Jurkat, Clone E6-1 (cell line): ENCODE results near the gene ZNF284.
"Not testable (repeated sequence)": the region's sequence is repeated elsewhere in the genome, so short reads cannot be mapped to it uniquely, and the experiment has no call there.

Experiments
- DNase-seq: peaks from one replicate; pipeline ENCODE4 v3.0.0-alpha.2; 2011; ENCODE audit warnings: low read depth, low spot score
- H3K4me3 ChIP-seq: 2 replicates; pipeline ENCODE4 v1.5.1; 2011; ENCODE audit warnings: mild to moderate bottlenecking, low read length, control low read depth, moderate library complexity

Gene ZNF284

GRCh38 chr19:44107751-44108150, 35.8 kb downstream of the ZNF284 start:
- no peak for DNase-seq
- no peak overlapping the region for H3K4me3 ChIP-seq

- no peak for DNase-seq
- H3K4me3 ChIP-seq = no peak overlapping the region
Observed at GRCh38 chr19:44109458-44109857, 37.5 kb downstream of the ZNF284 start.

GRCh38 chr19:44111910-44112463, 40.0 kb downstream of the ZNF284 start:
- no peak for DNase-seq
- no peak overlapping the region for H3K4me3 ChIP-seq

- no peak for DNase-seq
Observed at GRCh38 chr19:44112802-44113137, 40.8 kb downstream of the ZNF284 start.

GRCh38 chr19:44113138-44113783, 41.3 kb downstream of the ZNF284 start, which contains the start of gene ZNF225:
ZNF225 (plus strand) TSS chr19:44113399; CDS start chr19:44115828, 2,429 bp downstream.
- peak within 1 kb of the TSS; percentile 80 for H3K4me3 ChIP-seq
- DNase-seq = peak; percentile 91

More at GRCh38 chr19:44112802-44113137, 40.8 kb downstream of the ZNF284 start:
- H3K4me3 ChIP-seq = peak overlapping the region; percentile 80

- peak overlapping the region; percentile 80 for H3K4me3 ChIP-seq
- no peak for DNase-seq
Observed at GRCh38 chr19:44113784-44114390, 41.9 kb downstream of the ZNF284 start.

GRCh38 chr19:44121162-44121561, 49.2 kb downstream of the ZNF284 start:
- not testable (repeated sequence) for H3K4me3 ChIP-seq, DNase-seq

- no peak overlapping the region for H3K4me3 ChIP-seq
Observed at GRCh38 chr19:44131955-44132354, 60.0 kb downstream of the ZNF284 start.

More at GRCh38 chr19:44131955-44132354, 60.0 kb downstream of the ZNF284 start:
- DNase-seq = no peak
